ENCODE results near the gene PI16.

Gene PI16

DNA sequence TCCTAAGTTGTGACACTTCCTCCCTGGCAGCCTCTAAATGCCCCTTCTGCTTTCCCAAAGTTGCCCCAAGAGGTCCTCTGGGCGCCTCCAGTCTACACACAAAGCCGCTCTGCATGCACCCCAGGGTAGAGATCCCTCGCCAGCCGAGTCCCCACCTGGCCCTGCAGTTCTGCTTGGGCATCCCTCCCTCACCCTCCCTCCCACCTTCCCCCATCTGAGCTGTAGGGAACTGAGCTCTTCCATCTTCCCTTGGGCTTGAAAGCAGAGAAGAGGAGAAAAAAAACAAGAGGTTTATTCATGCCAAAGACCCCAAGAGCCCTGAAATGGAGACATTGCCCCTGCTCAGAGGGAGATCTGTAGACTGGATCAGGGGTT, 45.2 kb downstream of the PI16 start:
- DNase-seq (ENCODE audit: low spot score), result no peak

DNA sequence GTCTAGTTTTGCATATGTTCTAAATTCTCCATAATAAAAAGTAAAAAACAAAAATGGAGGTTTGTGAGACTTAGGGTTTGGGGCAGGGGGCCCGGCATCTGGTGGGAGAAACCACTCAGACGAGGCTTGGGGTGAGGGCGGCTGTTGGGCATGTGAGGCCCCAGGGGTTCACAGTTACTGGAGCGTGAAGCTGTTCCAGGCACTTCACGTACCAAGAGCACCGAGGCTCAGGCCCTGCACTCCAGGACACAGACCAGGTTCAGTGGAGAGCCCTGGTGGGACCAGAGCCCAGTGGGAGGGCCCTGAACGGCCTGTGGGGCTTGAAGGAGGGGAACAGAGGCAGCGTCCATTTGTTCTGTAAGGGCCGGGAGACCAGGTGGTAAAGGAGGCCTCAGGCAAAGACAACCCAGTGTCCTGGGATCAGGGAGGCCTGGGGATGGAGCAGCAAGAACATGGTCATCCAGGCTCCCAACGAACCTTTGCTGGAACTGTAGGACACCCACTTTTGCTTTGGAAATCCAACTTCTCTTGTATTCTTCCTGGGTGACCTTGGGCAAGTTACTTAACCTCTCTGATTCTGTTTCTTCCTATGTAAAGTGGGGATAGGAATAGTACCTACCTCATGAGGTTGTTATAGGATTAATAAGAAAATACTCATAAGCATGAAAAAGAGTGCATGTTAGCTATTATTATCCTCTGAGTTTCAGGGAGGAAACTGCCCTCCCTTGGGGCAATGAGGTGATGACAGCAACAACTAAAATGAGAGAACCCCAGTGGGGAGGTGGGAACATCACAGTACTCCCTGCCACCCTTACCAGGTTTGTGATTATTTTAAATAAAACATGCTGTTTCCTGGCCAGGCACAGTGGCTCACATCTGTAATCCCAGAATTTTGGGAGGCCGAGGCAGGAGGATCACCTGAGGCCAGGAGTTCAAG, 49.8 kb downstream of the PI16 start:
- no peak for DNase-seq (ENCODE audit: low spot score)

DNA sequence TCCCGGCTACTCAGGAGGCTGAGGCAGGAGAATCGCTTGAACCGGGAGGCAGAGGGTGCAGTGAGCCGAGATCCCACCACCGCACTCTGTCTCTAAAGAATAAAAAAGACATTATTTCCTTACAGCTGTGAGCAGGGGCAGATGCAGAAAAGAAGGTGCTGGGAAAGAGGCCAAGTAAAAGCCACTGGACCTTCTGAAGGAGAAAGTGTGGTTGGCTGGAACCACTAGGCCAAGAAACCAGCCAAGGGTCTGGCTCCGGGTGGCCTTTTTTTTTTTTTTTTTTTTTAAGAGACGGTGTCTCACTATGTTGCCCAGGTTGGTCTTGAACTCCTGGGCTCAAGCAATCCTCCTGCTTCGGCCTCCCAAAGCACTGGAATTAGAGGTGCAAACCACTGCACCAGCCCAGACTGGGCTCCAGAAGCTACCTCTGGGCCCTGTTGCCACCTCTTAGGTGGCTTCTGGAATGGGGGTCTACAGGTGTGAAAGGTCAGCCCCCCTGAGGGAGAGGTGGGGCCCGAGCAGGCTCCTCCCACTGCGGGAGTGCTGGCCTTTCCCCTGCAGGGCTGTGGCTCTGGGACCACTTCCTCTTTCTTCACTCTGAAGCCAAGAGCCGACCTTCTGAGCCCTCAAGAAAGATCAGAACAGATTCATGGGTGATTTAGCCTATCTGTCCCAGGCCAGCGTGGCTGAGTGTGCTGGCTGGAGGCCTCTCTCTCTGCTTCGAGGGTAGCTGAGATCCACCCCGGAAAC, 50.7 kb downstream of the PI16 start, which contains the start of gene FGD2:
Gene FGD2, plus strand, starts transcription at position 595 of the 750 bp plus-strand sequence. CDS start 163 bp downstream, outside the sequence.
- no peak for DNase-seq (ENCODE audit: low spot score)

DNA sequence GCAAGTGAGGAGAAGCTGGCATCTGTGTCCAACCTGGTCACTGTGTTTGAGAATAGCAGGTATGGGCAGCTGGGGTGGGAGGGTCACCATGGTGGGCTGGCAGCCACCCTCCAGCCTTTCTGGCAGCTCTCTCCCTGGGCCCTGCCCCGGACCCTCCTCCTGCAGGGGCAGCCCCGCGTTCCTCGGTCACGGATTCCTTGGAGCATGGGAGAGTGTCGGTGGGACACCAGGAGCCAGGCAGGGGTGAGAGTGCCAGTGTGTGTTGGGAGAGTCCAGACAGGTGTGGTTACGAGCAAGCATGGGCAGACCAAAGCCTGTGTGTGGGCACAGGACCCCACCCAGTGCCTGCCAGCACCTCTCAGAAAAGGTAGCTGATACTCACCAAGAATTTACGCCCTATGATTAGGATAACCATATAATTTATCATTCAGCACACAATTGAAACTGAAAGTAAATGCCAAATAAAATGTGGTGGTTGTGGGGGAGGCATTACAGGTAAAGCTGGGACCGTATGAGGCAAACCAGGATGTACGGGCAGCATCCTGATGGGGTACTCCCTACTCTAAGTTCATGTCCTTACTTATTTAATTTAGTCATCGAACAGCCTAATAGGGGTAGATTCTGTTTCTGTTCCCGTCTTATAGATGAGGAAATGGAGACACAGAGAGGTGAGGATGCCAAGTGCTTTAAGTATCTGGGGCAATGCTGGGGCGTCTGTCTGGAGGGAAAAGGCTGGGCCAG, 51.5 kb downstream of the PI16 start:
- DNase-seq (ENCODE audit: low spot score), result no peak

DNA sequence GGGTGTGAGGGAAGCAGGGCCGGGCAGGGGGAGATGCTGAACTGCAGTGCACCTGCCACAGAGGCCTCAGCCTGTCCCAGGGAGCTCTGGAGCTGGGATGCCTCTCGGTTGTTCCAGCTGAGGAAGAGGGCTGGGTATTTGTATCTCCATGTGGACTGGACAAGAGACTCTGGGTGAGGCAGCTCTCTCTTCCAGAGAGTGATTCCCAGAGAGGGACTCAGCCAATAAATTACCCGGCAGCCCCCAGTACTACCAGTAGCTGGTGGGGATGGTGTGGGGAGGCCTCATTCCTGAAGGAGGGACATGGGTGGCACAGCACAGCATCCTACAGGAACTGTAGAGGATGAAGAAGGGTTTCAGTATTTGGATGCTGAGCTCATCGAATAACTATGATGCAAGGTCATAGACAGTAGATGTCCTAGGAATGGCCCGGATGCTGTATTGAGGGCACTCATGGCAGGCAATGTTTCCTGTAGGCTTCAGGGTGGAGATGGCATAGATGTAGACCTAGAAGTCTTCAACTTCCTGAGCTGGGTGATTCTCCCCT, 52.3 kb downstream of the PI16 start:
- no peak for DNase-seq (ENCODE audit: low spot score)

DNA sequence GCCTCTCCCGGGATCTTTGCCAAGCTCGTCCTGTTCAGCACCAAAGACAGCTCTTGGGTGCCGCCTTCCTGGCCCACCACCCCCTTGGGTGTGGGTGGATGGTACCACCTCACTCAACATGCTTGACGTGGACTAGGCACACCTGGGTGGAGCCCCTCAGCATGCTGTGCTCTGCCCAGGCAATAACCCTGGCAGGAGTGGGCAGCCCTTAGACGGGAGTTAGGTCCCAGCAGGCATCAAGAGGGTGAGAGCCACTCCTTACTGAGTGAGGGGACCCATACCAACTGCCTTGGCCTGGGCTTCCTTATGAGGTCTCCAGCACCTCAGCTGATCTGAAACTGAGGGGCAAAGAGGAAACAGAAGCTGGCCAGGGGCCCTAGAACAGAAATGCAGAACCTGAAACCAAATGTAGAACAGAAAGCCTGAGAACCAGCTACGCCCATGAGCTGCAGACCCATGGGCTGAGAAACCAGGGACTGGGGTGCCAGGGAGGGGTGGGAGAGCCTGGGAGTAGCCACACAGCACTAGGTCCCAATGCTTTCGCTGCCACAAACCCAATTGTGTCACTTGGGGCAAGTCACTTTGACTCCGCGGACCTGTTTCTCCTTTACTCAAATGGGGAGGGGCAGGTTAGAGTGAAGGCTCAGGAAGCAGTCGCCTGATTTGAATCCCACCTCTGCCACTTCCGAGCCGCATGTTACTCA, 53.0 kb downstream of the PI16 start:
- peak; percentile 58 for DNase-seq (ENCODE audit: low spot score)

DNA sequence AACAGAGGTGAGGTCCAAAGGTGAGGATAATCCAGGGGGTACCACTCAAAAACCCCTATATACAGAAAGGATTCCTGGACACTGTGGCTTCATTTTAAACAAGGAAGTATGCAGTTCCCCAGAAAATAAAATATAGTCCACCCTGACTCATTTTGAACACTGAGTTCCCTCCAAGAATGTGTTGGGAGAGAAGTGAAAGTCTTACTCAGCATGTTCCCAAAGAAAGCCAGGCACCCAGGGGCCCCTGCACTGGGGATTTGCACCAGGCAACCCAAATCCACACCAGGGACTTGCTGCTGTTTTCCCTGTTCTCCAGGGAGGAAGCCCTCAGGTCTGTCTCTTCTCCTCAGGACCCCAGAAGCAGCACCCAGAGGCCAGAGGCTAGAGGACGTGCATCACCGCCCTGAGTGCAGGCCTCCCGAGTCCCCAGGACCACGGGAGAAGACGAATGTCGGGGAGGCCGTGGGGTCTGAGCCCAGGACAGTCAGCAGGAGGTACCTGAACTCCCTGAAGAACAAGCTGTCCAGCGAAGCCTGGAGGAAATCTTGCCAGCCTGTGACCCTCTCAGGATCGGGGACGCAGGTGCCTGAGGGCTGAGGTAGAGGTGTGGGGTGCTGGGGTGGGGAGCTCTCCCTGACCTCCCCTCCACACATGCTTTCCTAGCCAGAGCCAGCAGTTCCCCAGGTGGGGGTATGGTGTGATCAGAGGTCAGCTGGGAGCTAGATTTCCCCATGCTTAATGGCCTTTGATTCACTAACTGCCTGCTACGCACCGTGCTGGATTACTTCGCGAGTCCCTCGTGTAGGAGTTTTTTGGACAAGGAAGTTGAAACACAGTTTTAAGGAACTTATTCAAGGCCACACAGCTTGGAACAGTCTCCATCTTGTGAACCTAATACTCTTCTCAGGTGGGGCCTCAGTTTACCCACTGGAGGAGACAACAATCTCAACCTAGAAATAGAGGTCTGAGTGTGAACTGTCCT, 54.2 kb downstream of the PI16 start:
- no peak for DNase-seq (ENCODE audit: low spot score)

DNA sequence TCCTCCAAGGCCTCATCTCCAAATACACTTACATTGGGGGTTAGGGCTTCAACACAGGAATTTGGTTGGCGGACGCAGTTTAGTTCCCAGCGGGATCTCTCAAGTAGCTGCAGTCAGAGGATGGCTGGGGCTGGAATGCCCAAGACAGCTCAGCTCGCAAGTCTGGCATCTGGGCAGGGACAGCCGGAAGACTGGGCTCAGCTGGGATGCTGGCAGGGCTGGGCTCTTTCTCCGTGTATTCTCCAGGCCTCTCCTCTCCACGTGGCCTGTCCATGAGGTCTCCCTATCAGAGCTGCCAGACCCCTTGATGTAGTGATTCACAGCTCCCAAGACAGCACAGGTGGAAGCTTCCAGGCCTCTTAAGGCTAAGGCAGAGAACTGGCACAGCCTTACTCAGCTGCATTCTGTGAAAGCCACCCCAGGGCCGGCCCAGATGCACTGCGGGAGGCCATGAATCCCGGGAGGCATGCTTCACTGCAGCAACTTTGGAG, 55.9 kb downstream of the PI16 start:
- no peak for DNase-seq (ENCODE audit: low spot score)

DNA sequence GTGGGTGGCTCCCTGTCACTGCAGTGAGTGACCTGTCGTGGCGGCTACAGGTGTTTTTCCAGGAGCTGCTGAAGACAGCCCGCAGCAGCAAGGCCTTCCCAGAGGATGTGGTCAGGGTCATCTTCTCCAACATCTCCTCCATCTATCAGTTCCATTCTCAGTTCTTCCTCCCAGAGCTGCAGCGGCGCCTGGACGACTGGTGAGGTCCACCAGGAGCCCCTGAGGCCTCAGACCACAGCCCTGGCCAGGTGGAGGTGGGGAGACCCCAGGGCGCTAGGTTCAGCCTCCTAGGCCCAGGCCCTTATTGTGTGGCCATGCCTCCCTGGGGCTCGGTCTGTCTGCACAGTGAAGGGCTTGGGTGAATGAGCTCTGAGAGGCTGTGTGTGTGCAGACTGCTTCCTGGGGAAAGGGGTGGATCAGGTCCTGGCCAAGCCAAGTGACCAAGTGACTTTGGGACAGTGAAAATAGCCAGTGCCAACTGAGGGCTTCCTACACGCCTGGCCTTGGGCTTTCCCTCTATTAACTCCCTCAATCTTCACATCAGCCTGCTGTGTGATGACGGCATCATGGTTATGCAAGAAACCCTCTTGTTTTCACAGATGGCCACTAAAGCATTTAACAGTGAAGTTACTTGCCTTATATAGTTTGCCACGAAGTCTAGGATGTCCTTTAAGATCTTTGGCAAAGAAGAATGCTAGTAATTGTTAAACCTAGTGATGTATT, 57.3 kb downstream of the PI16 start:
- no peak for DNase-seq (ENCODE audit: low spot score)

DNA sequence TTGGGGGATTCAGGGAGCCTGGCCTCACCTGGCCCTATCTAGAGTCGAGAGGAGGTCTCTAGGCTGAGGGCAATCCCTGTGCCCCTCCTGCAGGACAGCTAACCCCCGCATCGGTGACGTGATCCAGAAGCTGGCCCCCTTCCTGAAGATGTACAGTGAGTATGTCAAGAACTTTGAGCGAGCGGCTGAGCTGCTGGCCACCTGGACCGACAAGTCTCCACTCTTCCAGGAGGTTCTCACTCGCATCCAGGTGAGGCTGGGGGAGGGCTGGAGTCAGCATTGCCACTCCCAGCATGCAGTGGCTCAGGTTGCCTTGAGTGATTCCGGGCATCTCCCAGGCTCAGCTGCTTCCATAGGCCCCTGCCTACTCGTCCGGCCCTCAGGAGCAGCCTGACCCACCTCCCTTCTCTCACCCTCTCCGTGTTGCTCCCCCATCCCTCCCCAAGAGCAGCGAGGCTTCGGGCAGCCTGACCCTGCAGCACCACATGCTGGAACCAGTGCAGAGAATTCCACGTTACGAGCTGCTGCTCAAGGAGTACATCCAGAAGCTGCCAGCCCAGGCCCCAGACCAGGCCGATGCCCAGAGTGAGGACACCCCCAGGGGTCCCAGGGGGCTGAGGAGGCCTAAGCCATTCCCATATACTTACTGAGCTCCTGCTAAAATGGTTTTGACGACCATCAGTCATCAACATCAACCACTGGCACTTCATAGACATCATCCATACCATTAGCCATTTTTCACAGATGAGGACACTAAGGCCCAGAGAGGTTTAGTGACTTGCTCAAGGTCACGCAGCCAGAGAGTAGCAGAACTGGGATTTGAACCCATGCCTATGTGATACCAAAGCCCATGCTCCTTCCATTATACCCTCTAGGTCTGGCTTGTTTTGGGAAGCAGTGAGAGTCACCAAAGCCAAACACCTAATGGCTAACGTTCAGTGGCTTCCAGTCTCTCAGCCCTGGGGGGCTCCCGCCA, 59.3 kb downstream of the PI16 start:
- DNase-seq (ENCODE audit: low spot score), result no peak

Data from globus pallidus (tissue), 1 donor.